Activated T-helper 1 cell treated with anti-CD3 and anti-CD28 coated beads, Interleukin-2, amount 50 U/mL, for 16 hours (primary cell): ENCODE results near the gene KIT.
"Not testable (repeated sequence)": the region's sequence is repeated elsewhere in the genome, so short reads cannot be mapped to it uniquely, and the experiment has no call there.

Source experiments
- DNase-seq, 2 donors: peaks; one replicate each; pipeline ENCODE4 v3.0.0-alpha.2; 2020; ENCODE audit warnings: low read depth in 1 of 2, low spot score in 1 of 2

Gene KIT

GRCh38 chr4:54657551-54658251, at the start of gene KIT:
Gene KIT (plus strand): TSS chr4:54657957. CDS start chr4:54658015, 58 bp downstream.
- DNase-seq: no peak

GRCh38 chr4:54609310-54609709, 48.4 kb upstream of the KIT start:
- no peak for DNase-seq

- DNase-seq: no peak
Measured at GRCh38 chr4:54614149-54614548, 43.6 kb upstream of the KIT start.

GRCh38 chr4:54620773-54621172, 37.0 kb upstream of the KIT start:
- no peak for DNase-seq

GRCh38 chr4:54625391-54625790, 32.4 kb upstream of the KIT start:
- no peak for DNase-seq

- no peak for DNase-seq
Measured at GRCh38 chr4:54626113-54626512, 31.6 kb upstream of the KIT start.

GRCh38 chr4:54632537-54632936, 25.2 kb upstream of the KIT start:
- DNase-seq: no peak

- not testable (repeated sequence) for DNase-seq
Measured at GRCh38 chr4:54633102-54633740, 24.5 kb upstream of the KIT start.

GRCh38 chr4:54635318-54635717, 22.4 kb upstream of the KIT start:
- DNase-seq: no peak

- no peak for DNase-seq
Measured at GRCh38 chr4:54637325-54637724, 20.4 kb upstream of the KIT start.

GRCh38 chr4:54641101-54641500, 16.7 kb upstream of the KIT start:
- not testable (repeated sequence) for DNase-seq

- DNase-seq: no peak
Measured at GRCh38 chr4:54643172-54643571, 14.6 kb upstream of the KIT start.

GRCh38 chr4:54643958-54644751, 13.6 kb upstream of the KIT start:
- DNase-seq: no peak

GRCh38 chr4:54645830-54646229, 11.9 kb upstream of the KIT start:
- no peak for DNase-seq

GRCh38 chr4:54647070-54647469, 10.7 kb upstream of the KIT start:
- no peak for DNase-seq

- no peak for DNase-seq
Measured at GRCh38 chr4:54651050-54651449, 6.7 kb upstream of the KIT start.

GRCh38 chr4:54654753-54655152, 3.0 kb upstream of the KIT start:
- no peak for DNase-seq

GRCh38 chr4:54657185-54657550, 589 bp upstream of the KIT start:
- DNase-seq: no peak

- no peak for DNase-seq
Measured at GRCh38 chr4:54658252-54659093, 716 bp downstream of the KIT start.

GRCh38 chr4:54659313-54659712, 1.6 kb downstream of the KIT start:
- no peak for DNase-seq
